ENCODE data around the gene ZBED5.

DNA sequence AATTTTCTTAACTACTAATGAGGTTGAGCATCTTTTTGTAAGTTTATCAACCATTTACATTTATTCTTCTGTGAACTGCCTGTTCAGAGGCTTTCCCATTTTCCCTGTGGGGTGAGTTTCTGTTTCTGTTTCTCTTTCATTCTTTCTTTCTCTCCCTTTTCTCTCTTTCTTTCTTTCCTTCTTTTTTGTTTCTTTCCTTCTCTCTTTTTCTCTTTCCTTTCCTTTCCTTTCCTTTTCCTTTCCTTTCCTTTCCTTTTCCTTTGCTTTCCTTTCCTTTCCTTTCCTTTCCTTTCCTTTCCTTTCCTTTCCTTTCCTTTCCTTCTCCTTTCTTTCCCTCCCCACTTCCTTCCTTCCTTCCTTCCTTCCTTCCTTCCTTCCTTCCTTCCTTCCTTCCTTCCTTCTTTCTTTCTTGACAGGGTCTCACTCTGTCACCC, 8.0 kb upstream of the ZBED5 start:
- TF ChIP-seq CTCF (IDR thresholded peaks at IDR 0.05; ENCODE audit: poor library complexity, severe bottlenecking) (no peak), TAF1 (IDR thresholded peaks at IDR 0.05; ENCODE audit: low read depth) (no peak), SMC3 (conservative IDR thresholded peaks at IDR 0.05; ENCODE audit: poor library complexity) (no peak), EZH2 (IDR thresholded peaks at IDR 0.05; ENCODE audit: borderline replicate concordance, insufficient read depth, low read length, poor library complexity, severe bottlenecking) (no peak), REST (IDR thresholded peaks at IDR 0.05; ENCODE audit: borderline replicate concordance) (no peak), EP300 (conservative IDR thresholded peaks at IDR 0.05; ENCODE audit: poor library complexity, severe bottlenecking) (no peak)

Measured in neural cell (in vitro differentiated cells).